GM23338 (cell line): ENCODE measurements around the gene RFXANK.

ENCODE experiments used
- POLR2AphosphoS5 ChIP-seq: IDR thresholded peaks from 2 replicates; pipeline ENCODE4 v1.6.1; 2016; ENCODE audit warnings: antibody characterized with exemption, low read depth
- TF ChIP-seq, protein P1 (sequence below), 2 experiments: fragments of 200-600 bp in 1 of 2; sonication (generic) in 1 of 2; conservative IDR thresholded peaks; 2 replicates each; pipeline versions ENCODE4 v1.5.1 to v1.6.1; 2016 to 2017; ENCODE audit warnings: antibody characterized with exemption in 2 of 2, low read depth in 2 of 2, mild to moderate bottlenecking in 2 of 2, moderate library complexity in 1 of 2

DNA sequence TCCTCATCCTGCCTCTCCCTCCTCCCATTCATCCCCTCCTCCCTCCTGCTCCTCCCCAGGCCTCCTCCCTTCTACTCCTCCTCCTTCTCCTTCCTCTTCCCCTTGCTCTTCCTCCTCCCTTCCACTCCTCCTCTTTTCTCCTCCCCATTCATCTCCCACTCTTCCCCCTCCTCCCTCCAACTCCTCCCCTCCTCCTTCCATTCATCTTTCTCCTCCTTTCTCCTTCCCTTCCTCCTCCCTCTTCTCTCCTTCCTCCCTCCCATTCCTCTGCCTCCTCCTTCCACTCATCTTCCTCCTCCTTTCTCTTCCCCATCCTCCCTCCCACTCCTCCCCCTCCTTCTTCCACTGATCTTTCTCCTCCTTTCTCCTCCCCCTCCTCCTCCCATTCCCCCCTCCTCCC is 47.6 kb downstream of the RFXANK start:
- TF ChIP-seq, protein P1, sequence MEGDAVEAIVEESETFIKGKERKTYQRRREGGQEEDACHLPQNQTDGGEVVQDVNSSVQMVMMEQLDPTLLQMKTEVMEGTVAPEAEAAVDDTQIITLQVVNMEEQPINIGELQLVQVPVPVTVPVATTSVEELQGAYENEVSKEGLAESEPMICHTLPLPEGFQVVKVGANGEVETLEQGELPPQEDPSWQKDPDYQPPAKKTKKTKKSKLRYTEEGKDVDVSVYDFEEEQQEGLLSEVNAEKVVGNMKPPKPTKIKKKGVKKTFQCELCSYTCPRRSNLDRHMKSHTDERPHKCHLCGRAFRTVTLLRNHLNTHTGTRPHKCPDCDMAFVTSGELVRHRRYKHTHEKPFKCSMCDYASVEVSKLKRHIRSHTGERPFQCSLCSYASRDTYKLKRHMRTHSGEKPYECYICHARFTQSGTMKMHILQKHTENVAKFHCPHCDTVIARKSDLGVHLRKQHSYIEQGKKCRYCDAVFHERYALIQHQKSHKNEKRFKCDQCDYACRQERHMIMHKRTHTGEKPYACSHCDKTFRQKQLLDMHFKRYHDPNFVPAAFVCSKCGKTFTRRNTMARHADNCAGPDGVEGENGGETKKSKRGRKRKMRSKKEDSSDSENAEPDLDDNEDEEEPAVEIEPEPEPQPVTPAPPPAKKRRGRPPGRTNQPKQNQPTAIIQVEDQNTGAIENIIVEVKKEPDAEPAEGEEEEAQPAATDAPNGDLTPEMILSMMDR (conservative IDR thresholded peaks at IDR 0.05; ENCODE audit: low read depth in 2 of 2), result no peak
- TF ChIP-seq POLR2AphosphoS5, result no peak
